ENCODE measurements around the gene POC1B.

GRCh38 chr12:89546151-89546550 lies 20.3 kb upstream of the POC1B start:
- TF ChIP-seq POLR2A (IDR thresholded peaks at IDR 0.05; ENCODE audit: low read depth, low read length) (no peak), POLR2AphosphoS5 (IDR thresholded peaks at IDR 0.05; ENCODE audit: low read depth, low read length) (no peak)

Measured in GM12892 (cell line).